ENCODE measurements around the gene SFXN1. TPM values are rescaled to one million over a fixed set of nuclear protein-coding genes. Genes with fewer than 3 reads are reported as not detected.
A peak's percentile ranks its signal among the peaks of the same experiment; 100 is the strongest.

The SFXN1 gene
- polyA plus RNA-seq, 4 donors, result 32.9 to 49.0 (median 47.0) TPM

- DNase-seq (ENCODE audit: low read depth in 4 of 4, low spot score in 3 of 4), result no peak
Measured at GRCh38 chr5:175464942-175465233, 13.5 kb upstream of the SFXN1 start.

GRCh38 chr5:175465282-175465681 is 13.1 kb upstream of the SFXN1 start:
- DNase-seq (ENCODE audit: low read depth in 4 of 4, low spot score in 3 of 4), result no peak

DNA sequence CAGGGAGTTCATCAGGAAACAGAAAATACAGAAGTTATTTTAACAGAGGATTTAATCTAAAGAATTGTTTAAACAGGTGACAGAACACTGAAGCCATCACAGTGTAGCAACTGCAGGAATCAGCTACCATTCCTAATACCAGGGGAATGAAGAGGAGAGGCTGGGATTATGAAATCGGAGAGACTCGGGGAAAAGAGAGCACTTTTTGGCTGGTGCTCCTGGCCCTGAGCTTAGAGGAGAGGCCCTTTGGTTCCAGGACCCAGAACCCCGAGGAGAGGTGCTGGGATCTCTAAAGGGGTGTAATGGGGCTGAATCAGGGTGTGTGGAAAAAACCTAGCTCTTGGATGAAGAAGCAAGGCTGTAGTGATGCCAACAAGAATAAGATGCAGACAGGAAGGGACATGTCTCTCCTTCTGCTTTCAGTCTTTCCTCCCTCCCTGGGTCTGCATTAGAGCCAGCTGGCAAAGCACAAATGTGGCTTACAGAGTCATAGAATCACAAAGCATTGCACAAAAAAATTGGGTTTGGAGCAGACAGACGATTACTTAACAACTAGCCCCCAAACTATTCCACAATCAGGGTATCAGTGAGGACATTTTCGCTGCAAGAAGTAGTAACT is 11.6 kb upstream of the SFXN1 start:
- DNase-seq (ENCODE audit: low read depth in 4 of 4, low spot score in 3 of 4), result no peak

GRCh38 chr5:175467983-175468690 is 10.2 kb upstream of the SFXN1 start:
- DNase-seq (ENCODE audit: low read depth in 4 of 4, low spot score in 3 of 4), result no peak

- no peak for DNase-seq (ENCODE audit: low read depth in 4 of 4, low spot score in 3 of 4)
Measured at GRCh38 chr5:175468892-175469291, 9.5 kb upstream of the SFXN1 start.

DNA sequence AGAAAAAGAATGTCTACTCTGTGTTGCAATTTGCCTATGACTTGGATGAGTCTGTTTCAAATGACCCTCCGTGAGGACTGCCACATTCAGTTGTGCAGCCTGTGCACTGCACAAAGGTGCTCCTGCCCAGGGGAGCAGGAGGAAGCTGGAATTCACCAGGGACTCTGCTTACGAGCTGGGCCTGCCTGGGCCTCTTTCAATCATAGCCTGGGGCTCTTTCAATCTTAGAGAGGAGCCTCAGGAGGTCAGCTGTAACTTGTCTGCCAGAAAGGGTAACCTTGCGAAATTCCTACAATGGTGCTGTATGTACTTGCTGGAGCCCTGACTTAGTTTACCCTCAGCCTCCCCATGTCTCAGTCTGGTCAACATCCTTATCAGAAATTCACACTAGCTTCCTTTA is 8.4 kb upstream of the SFXN1 start:
- no peak for DNase-seq (ENCODE audit: low read depth in 4 of 4, low spot score in 3 of 4)

GRCh38 chr5:175470781-175471180 is 7.6 kb upstream of the SFXN1 start:
- DNase-seq (ENCODE audit: low read depth in 4 of 4, low spot score in 3 of 4), result no peak

DNA sequence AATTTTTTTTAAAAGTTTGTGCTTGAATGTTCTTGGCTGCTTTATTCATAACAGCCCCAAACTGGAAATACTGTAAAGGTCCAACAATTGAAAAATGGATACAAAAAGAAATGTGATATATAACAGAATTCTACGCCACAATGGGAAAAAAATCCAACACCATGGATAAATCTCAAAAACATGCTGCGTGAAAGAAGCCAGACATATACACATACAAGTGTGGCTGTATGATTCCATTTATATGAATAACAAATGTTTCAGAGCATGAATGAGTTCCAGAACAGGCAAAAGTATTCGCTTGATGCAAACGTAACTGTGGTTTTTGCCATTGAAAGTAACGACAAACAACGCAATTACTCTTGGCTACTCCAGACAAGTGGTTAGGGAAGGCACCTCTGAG is 7.2 kb upstream of the SFXN1 start:
- no peak for DNase-seq (ENCODE audit: low read depth in 4 of 4, low spot score in 3 of 4)

DNA sequence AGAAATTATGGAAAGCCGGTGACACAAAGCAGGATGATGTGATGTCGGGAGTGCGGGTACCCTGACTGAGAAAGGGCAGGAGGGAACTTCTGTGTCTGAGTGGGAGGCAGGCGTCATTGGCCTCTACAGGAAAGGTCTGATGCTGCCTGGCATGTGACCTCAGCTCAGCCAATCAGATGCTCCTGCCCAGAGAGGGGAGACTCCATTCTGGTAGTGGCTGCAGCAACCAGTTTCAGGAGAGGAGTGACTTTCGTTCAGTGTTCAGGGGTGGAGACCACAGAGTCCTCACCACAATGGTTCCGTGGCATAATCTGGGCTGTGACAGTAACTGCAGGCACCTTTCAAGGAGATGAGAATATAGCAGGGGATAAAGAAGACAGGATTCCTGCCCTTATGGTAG is 6.7 kb upstream of the SFXN1 start:
- DNase-seq (ENCODE audit: low read depth in 4 of 4, low spot score in 3 of 4), result no peak

- no peak for DNase-seq (ENCODE audit: low read depth in 4 of 4, low spot score in 3 of 4)
Measured at GRCh38 chr5:175472378-175472777, 6.0 kb upstream of the SFXN1 start.

DNA sequence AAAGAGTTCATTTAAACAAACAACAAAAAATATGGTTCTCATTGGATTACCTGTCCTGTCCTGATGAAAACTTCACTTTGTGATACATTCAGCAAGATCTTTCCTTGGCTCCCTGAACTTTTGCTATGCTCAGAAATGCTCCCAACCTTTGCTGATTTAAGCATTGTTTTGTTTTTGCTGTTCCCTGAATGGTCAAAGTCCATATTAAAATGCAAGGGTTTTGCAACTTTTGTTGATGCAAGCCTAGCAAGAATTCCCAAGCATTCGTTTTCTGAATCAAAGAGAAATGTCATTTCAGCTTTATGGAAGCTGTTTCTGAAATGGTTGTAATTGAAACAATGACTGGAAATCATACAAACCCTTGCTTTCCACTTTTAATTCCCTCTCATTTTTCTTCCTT is 3.1 kb upstream of the SFXN1 start:
- DNase-seq (ENCODE audit: low read depth in 4 of 4, low spot score in 3 of 4), result no peak

- DNase-seq (ENCODE audit: low read depth in 4 of 4, low spot score in 3 of 4), result no peak
Measured at GRCh38 chr5:175477440-175477839, 920 bp upstream of the SFXN1 start.

DNA sequence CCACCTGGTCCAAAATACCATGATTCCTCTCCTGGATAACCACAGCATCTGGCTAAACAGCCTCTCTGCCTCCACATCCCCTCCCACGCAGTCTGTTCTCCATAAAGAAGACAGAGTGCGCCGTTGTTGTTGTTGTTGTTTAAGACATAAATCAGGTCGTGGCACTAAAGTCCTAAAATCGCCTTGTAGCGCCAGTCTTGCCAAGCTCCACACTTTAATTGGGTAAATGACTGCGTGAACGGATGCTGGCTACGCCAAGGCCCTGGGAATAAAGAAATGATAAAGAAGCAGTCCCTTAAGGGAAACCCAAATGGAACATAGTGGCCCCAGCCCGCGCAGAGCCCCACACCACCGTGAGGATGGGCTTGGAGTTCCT is 364 bp upstream of the SFXN1 start:
- DNase-seq (ENCODE audit: low read depth in 4 of 4, low spot score in 3 of 4), result peak in 2 of 4 donors; percentile 25 to 35

GRCh38 chr5:175479125-175479881 is 943 bp downstream of the SFXN1 start:
- DNase-seq (ENCODE audit: low read depth in 4 of 4, low spot score in 3 of 4), result no peak

GRCh38 chr5:175483337-175483736 is 5.0 kb downstream of the SFXN1 start:
- no peak for DNase-seq (ENCODE audit: low read depth in 4 of 4, low spot score in 3 of 4)

GRCh38 chr5:175484322-175484721 is 6.0 kb downstream of the SFXN1 start:
- no peak for DNase-seq (ENCODE audit: low read depth in 4 of 4, low spot score in 3 of 4)

DNA sequence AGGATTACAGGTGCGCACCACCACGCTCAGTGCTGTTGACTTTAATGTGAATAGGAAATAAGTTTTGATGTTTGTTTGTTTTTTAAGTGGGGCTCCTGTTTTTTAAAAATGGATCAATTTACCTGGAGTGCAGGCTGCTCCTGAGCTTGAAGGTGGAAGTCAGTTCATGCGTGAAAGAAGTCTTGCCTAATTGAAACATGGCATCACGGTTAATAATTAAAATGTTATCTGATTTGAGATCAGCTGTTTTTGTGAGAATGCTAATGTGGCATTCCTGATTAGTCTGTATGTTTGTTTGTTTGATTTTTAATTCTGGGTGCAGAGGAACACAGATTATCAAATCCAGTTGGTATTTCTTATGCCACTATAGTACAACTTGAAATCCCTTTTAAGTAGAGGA is 6.5 kb downstream of the SFXN1 start:
- no peak for DNase-seq (ENCODE audit: low read depth in 4 of 4, low spot score in 3 of 4)

- DNase-seq (ENCODE audit: low read depth in 4 of 4, low spot score in 3 of 4), result no peak
Measured at GRCh38 chr5:175485631-175486030, 7.3 kb downstream of the SFXN1 start.

- DNase-seq (ENCODE audit: low read depth in 4 of 4, low spot score in 3 of 4), result no peak
Measured at GRCh38 chr5:175487514-175488222, 9.3 kb downstream of the SFXN1 start.

DNA sequence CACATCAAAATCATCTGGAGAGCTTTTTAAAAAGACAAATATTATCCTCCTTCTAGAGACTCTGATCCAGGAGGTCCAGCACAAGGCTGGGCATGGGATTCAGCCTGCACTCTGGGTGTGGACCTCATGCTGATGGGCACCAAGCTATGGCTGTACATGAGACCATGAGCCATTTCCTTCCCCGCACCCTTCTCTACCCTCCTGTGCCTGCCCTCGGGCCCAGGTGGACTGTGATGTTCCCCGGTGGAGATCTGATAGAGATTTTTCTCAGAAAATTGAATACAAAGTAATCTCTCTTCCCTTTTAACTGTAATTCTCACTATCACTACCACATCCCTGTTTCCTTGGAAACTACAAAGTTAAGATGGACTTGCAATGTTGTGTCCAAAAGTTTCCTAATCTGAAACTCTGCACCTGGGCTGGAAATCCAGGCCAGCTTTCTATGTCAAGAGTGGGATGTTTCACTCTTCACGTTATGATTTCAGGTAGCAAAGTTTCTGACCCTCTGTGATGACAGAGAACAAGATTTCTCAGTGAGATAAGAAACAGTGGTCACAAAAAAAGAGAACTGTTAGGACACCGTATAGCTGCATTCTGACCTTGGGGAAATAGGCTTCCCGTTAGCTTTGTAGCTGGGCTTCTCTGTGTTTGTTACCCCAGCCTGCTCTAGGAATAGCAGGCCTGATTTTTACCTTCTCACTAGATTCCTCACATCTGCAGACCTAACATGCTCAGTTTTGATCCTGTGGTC is 11.5 kb downstream of the SFXN1 start:
- no peak for DNase-seq (ENCODE audit: low read depth in 4 of 4, low spot score in 3 of 4)

GRCh38 chr5:175491223-175491622 is 12.9 kb downstream of the SFXN1 start:
- no peak for DNase-seq (ENCODE audit: low read depth in 4 of 4, low spot score in 3 of 4)

All from left renal pelvis (tissue), 4 donors.